KOPT-K1 (cell line): Measurements from ENCODE around the gene RAMP3.
A peak's percentile ranks its signal among the peaks of the same experiment; 100 is the strongest.

Source experiments
- H3K27ac ChIP-seq: fragments of 200-600 bp; sonication (generic); 2 replicates; pipeline ENCODE4 v1.5.1; 2016; ENCODE audit warnings: antibody characterized with exemption, mild to moderate bottlenecking, low read depth, low read length; ENCODE audit not compliant: poor library complexity, severe bottlenecking
- H3K36me3 ChIP-seq: fragments of 200-600 bp; sonication (generic); 2 replicates; pipeline ENCODE4 v1.5.1; 2017; ENCODE audit warnings: antibody characterized with exemption, mild to moderate bottlenecking, low read length, moderate library complexity; ENCODE audit not compliant: insufficient read depth
- H3K9me3 ChIP-seq: fragments of 200-600 bp; sonication (generic); 2 replicates; pipeline ENCODE4 v1.5.1; 2017; ENCODE audit warnings: antibody characterized with exemption, low read length, mild to moderate bottlenecking; ENCODE audit not compliant: insufficient read depth, poor library complexity, severe bottlenecking

The RAMP3 gene

GRCh38 chr7:45125193-45125904 is 32.2 kb upstream of the RAMP3 start:
- no peak overlapping the region for H3K27ac ChIP-seq
- H3K36me3 ChIP-seq: no peaks in the 10 kb centered on the region
- no peaks in the 10 kb centered on the region for H3K9me3 ChIP-seq

- Histone ChIP-seq H3K36me3 (no peaks in the 10 kb centered on the region), H3K27ac (no peak overlapping the region), H3K9me3 (no peaks in the 10 kb centered on the region)
Observed at GRCh38 chr7:45126201-45126600, 31.4 kb upstream of the RAMP3 start.

DNA sequence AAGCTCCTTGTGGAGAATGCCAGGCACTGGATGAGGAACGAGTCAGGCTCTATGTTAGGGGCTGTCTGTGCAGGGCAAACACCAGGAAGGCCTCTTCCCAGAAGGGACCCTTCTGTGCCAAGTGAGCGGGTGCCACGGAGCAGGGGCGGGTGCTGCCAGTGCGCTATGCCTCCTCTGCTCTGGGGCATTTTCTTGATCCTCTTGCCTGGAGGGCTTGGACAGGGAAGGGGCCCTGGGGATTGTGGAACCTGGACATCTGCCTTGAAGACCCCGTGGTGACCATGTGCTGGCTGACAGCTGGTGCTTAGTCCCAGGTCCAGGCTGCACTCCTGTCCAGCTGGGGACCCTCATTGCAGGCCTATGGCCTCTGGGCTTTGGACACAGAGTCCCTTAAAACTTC is 30.7 kb upstream of the RAMP3 start:
- Histone ChIP-seq H3K27ac (no peak overlapping the region), H3K9me3 (no peaks in the 10 kb centered on the region), H3K36me3 (no peaks in the 10 kb centered on the region)

DNA sequence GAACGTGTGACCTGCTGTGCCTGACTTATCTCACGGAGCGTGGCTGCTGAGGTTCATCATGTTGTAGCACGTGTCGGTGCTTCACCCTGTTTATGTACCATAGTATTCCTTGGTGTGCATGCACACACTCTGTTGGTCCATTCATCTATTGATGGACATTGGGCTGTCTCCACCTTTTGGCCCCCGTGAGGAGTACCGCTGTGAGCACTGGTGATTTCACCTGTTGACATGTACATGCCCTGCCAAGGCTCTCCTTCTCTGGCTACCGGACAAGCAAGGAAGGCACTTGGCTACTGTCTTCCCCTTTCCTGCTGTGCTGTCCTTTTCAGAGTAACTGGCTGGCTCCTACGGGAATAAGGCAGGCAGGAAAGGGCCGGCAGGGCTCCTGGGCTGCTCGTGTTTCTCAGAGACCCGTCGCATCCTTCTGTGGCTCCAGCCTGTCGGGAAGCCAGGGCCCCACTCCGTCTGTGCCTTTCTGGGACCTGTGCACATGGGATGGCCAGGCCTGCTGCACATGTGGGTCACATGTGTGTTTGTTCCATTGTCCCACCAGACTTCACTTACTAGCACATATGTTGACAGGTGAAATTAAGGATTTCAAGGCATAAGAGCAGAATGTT is 28.3 kb upstream of the RAMP3 start:
- Histone ChIP-seq H3K36me3 (no peaks in the 10 kb centered on the region), H3K9me3 (no peaks in the 10 kb centered on the region), H3K27ac (no peak overlapping the region)

- Histone ChIP-seq H3K9me3 (no peaks in the 10 kb centered on the region), H3K27ac (no peak overlapping the region), H3K36me3 (no peaks in the 10 kb centered on the region)
Observed at GRCh38 chr7:45129906-45130305, 27.7 kb upstream of the RAMP3 start.

- Histone ChIP-seq H3K36me3 (no peaks in the 10 kb centered on the region), H3K27ac (no peak overlapping the region), H3K9me3 (no peaks in the 10 kb centered on the region)
Observed at GRCh38 chr7:45130910-45131309, 26.7 kb upstream of the RAMP3 start.

DNA sequence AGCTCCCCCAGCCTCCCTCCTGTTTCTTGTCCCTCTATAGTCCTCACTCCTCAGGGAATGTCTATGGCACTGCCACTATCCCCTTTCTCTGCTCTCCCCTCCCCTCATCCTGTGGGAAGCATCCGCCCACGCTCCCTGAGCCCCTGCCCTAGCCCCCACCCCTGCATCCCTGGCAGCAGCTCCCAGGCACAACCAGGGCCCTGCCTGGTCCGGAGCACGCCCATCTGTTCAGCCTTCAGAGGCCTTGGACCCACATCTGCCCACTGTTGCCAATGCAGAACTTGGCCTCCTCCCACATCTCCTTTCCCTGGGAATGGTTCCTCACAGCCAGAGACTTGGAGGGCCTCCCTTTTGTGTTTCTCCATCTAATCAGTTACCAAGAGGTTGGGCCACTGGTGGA is 25.7 kb upstream of the RAMP3 start:
- no peaks in the 10 kb centered on the region for H3K9me3 ChIP-seq
- H3K36me3 ChIP-seq: no peaks in the 10 kb centered on the region
- H3K27ac ChIP-seq: no peak overlapping the region

DNA sequence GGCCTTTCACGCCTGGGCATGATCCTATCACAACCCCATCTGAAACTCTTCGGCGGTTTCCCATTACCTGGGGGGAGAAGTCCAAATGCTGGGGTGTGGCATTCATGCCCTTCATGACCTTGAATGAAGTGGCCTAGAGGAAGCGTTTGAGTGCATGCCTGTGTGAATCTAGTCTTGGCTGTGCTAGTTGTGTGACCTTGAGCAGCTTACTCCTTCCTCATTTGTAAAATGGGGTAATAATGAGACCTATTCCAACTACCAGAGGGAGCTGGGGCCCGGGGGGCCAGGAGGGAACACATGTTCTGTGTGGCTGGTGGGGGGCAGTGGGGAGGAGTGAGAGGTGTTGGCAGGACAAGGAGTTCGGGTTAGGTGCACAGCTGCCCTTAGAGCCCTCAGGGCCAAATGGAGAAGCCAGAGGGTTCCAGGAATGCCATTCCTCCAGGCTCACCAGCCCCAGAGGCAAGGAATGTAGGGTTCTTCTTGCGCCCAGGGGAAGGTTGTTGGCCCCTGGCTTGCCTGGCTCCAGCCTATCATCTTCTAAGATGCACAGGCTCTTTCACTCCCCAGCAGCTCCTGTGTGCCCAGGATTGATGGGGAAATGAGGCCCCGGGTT is 24.8 kb upstream of the RAMP3 start:
- Histone ChIP-seq H3K9me3 (no peaks in the 10 kb centered on the region), H3K27ac (no peak overlapping the region), H3K36me3 (no peaks in the 10 kb centered on the region)

- Histone ChIP-seq H3K27ac (no peak overlapping the region), H3K9me3 (no peaks in the 10 kb centered on the region), H3K36me3 (no peaks in the 10 kb centered on the region)
Observed at GRCh38 chr7:45133352-45133751, 24.2 kb upstream of the RAMP3 start.

- Histone ChIP-seq H3K36me3 (no peaks in the 10 kb centered on the region), H3K9me3 (no peaks in the 10 kb centered on the region), H3K27ac (no peak overlapping the region)
Observed at GRCh38 chr7:45133877-45134276, 23.7 kb upstream of the RAMP3 start.

- no peaks in the 10 kb centered on the region for H3K36me3 ChIP-seq
- H3K9me3 ChIP-seq: no peaks in the 10 kb centered on the region
- peak overlapping the region; percentile 1 for H3K27ac ChIP-seq
Observed at GRCh38 chr7:45136106-45137060, 21.2 kb upstream of the RAMP3 start.

GRCh38 chr7:45138433-45139267 is 18.9 kb upstream of the RAMP3 start:
- Histone ChIP-seq H3K9me3 (no peaks in the 10 kb centered on the region), H3K36me3 (no peaks in the 10 kb centered on the region), H3K27ac (no peak overlapping the region)

GRCh38 chr7:45140827-45141226 is 16.8 kb upstream of the RAMP3 start:
- H3K9me3 ChIP-seq: no peaks in the 10 kb centered on the region
- H3K36me3 ChIP-seq: no peaks in the 10 kb centered on the region
- H3K27ac ChIP-seq: peak overlapping the region; percentile 13

DNA sequence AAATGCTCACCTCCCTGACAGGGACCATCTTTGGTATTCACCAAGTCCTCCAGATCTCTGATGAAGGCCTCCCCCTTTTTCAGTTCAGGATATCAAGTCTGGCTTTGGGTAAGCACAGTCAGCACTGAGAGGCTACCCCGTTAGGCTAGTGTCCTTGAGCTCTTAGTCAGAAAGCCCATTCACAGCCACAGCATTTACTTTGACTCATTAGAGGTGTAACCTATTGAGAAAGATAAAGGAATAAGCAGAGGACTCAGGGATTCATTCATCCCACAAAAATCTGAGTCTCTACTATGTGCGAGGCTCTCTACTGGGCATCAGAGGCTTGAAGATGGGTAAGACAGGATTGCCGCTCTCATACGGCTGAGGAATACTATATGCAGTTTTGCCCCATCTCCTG is 14.0 kb upstream of the RAMP3 start:
- H3K9me3 ChIP-seq: no peaks in the 10 kb centered on the region
- H3K36me3 ChIP-seq: no peaks in the 10 kb centered on the region
- H3K27ac ChIP-seq: no peak overlapping the region
